HepG2 (cell line): ENCODE measurements around the gene LAMB4.

ENCODE experiments used
- CHD2 ChIP-seq: IDR thresholded peaks from 2 replicates; pipeline ENCODE4 v1.6.1; 2011; ENCODE audit warnings: low read depth, low read length, improper control_type of control experiment
- CTCF ChIP-seq: sonication (generic); formaldehyde crosslinking; IDR thresholded peaks from 2 replicates; pipeline ENCODE4 v1.5.0; 2020; ENCODE audit warnings: mild to moderate bottlenecking, missing genetic modification reagents, moderate library complexity
- ELF4 ChIP-seq: sonication (generic); formaldehyde crosslinking; IDR thresholded peaks from 2 replicates; pipeline ENCODE4 v1.5.0; 2020; ENCODE audit warnings: missing genetic modification reagents, mild to moderate bottlenecking, moderate library complexity, borderline replicate concordance
- GATAD2A ChIP-seq: IDR thresholded peaks from 2 replicates; pipeline ENCODE4 v1.6.1; 2016
- NBN ChIP-seq: fragments of 450-650 bp; conservative IDR thresholded peaks from 2 replicates; pipeline ENCODE4 v1.6.1; 2017
- POLR2A ChIP-seq, 2 experiments: IDR thresholded peaks; 2 replicates each; pipeline ENCODE4 v1.6.1; 2011; ENCODE audit warnings: low read depth in 2 of 2, low read length in 2 of 2, mild to moderate bottlenecking in 1 of 2, moderate library complexity in 1 of 2; ENCODE audit not compliant: insufficient read depth in 1 of 2
- POLR2G ChIP-seq: fragments of 200-400 bp; formaldehyde crosslinking; IDR thresholded peaks from 2 replicates; pipeline ENCODE4 v1.6.1; 2018; ENCODE audit warnings: mild to moderate bottlenecking, low read depth, low read length, moderate library complexity
- RNF2 ChIP-seq: fragments of 450-650 bp; conservative IDR thresholded peaks from 2 replicates; pipeline ENCODE4 v1.6.1; 2016; ENCODE audit warnings: low read depth
- ZHX1 ChIP-seq: sonication (generic); formaldehyde crosslinking; IDR thresholded peaks from 2 replicates; pipeline ENCODE4 v1.8.1; 2022; ENCODE audit warnings: low read depth, mild to moderate bottlenecking, missing genetic modification reagents
- ZNF225 ChIP-seq: sonication (generic); formaldehyde crosslinking; IDR thresholded peaks from 2 replicates; pipeline ENCODE4 v1.4.0; 2020; ENCODE audit warnings: mild to moderate bottlenecking, missing genetic modification reagents
- ZZZ3 ChIP-seq: sonication (generic); formaldehyde crosslinking; IDR thresholded peaks from 2 replicates; pipeline ENCODE4 v1.4.0; 2020; ENCODE audit warnings: missing genetic modification reagents, mild to moderate bottlenecking, borderline replicate concordance

GRCh38 chr7:108167460-108167859 lies 37.3 kb upstream of the LAMB4 start:
- TF ChIP-seq NBN (no peak), GATAD2A (no peak), CTCF (CRISPR knock-in tag) (no peak), ZNF225 (CRISPR knock-in tag) (no peak), RNF2 (no peak), CHD2 (no peak), ZHX1 (CRISPR knock-in tag) (no peak), POLR2A (IDR thresholded peaks at IDR 0.05; ENCODE audit: insufficient read depth in 1 of 2, low read depth in 2 of 2, low read length in 2 of 2) (no peak), POLR2G (no peak), ELF4 (CRISPR knock-in tag) (no peak), ZZZ3 (CRISPR knock-in tag) (no peak)
